Measurements from ENCODE around the gene VWA3B. TPM values are rescaled to one million over a fixed set of nuclear protein-coding genes. Genes with fewer than 3 reads are reported as not detected.

VWA3B gene
- total RNA-seq, 2 donors from 2014 or later = 0.78 TPM; not detected in 1

DNA sequence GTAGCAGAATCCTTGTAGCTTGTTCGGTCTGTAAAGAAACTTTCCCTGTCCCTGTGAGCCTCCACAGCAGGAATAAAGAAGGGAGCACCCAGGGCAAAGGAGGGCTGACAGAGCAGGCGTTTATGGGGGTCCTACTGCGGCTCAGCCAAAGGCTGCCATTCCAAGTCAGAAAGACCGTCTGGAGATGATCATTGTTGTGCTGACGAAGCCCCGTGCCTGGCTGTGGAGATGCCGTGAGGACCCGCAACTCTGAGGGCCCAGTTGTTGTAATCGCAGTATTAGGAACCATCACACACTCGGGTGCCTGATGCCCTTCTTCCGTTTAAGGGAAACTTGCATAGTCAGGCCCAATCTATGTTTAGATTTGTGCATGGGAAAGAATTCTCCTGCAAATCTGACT, 16.9 kb upstream of the VWA3B start:
- Histone ChIP-seq H3K9me3 (peaks cover 0 to 2% (median 0%) of the 10 kb centered on the region in 3 donors), H3K4me3 (no peak overlapping the region), H3K36me3 (replicated peaks in 1 of 2; ENCODE audit: insufficient read depth in 1 of 2, low read depth in 2 of 2) (no peaks in the 10 kb centered on the region), H3K27ac (no peak overlapping the region), H3K27me3 (no peaks in the 10 kb centered on the region), H3K4me1 (no peaks in the 10 kb centered on the region)
- TF ChIP-seq, protein P1, sequence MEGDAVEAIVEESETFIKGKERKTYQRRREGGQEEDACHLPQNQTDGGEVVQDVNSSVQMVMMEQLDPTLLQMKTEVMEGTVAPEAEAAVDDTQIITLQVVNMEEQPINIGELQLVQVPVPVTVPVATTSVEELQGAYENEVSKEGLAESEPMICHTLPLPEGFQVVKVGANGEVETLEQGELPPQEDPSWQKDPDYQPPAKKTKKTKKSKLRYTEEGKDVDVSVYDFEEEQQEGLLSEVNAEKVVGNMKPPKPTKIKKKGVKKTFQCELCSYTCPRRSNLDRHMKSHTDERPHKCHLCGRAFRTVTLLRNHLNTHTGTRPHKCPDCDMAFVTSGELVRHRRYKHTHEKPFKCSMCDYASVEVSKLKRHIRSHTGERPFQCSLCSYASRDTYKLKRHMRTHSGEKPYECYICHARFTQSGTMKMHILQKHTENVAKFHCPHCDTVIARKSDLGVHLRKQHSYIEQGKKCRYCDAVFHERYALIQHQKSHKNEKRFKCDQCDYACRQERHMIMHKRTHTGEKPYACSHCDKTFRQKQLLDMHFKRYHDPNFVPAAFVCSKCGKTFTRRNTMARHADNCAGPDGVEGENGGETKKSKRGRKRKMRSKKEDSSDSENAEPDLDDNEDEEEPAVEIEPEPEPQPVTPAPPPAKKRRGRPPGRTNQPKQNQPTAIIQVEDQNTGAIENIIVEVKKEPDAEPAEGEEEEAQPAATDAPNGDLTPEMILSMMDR (IDR thresholded peaks at IDR 0.05) = no peak
- TF ChIP-seq POLR2A (IDR thresholded peaks at IDR 0.05) = no peak
- 73 to 74% methylated on average over 10 to 11 of the region's 11 CpGs for WGBS, 2 donors
- no peak for DNase-seq
- intact Hi-C loops (cut with DNase I) = no loop called here
- no peak for ATAC-seq

- H3K4me1 ChIP-seq = no peaks in the 10 kb centered on the region
- H3K27ac ChIP-seq = no peak overlapping the region
- DNase-seq = no peak
- intact Hi-C loops (cut with DNase I) = no loop called here
- WGBS, 2 donors = 77 to 90% methylated on average over 7 of the region's 7 CpGs
- no peak overlapping the region for H3K4me3 ChIP-seq
- no peaks in the 10 kb centered on the region for H3K27me3 ChIP-seq
- peaks cover 0 to 2% (median 0%) of the 10 kb centered on the region in 3 donors for H3K9me3 ChIP-seq
- TF ChIP-seq, protein P1 (IDR thresholded peaks at IDR 0.05) = no peak
- no peak for TF ChIP-seq POLR2A (IDR thresholded peaks at IDR 0.05)
- no peaks in the 10 kb centered on the region for H3K36me3 ChIP-seq (replicated peaks in 1 of 2; ENCODE audit: insufficient read depth in 1 of 2, low read depth in 2 of 2)
- ATAC-seq = no peak
Observed at GRCh38 chr2:98072442-98072841, 14.5 kb upstream of the VWA3B start.

- peaks cover 6% of the 10 kb centered on the region for H3K4me1 ChIP-seq
- H3K4me3 ChIP-seq = no peak overlapping the region
- DNase-seq (no peak), ATAC-seq (no peak)
- H3K27me3 ChIP-seq = no peaks in the 10 kb centered on the region
- intact Hi-C loops (cut with DNase I) = no loop called here
- WGBS, 2 donors = 83 to 85% methylated on average over 2 of the region's 2 CpGs
- no peaks in the 10 kb centered on the region for H3K36me3 ChIP-seq (replicated peaks in 1 of 2; ENCODE audit: insufficient read depth in 1 of 2, low read depth in 2 of 2)
- H3K27ac ChIP-seq = no peak overlapping the region
- H3K9me3 ChIP-seq = no peaks in the 10 kb centered on the region
- no peak for TF ChIP-seq POLR2A (IDR thresholded peaks at IDR 0.05)
- TF ChIP-seq, protein P1 (IDR thresholded peaks at IDR 0.05) = no peak
Observed at GRCh38 chr2:98078701-98079100, 8.3 kb upstream of the VWA3B start.

DNA sequence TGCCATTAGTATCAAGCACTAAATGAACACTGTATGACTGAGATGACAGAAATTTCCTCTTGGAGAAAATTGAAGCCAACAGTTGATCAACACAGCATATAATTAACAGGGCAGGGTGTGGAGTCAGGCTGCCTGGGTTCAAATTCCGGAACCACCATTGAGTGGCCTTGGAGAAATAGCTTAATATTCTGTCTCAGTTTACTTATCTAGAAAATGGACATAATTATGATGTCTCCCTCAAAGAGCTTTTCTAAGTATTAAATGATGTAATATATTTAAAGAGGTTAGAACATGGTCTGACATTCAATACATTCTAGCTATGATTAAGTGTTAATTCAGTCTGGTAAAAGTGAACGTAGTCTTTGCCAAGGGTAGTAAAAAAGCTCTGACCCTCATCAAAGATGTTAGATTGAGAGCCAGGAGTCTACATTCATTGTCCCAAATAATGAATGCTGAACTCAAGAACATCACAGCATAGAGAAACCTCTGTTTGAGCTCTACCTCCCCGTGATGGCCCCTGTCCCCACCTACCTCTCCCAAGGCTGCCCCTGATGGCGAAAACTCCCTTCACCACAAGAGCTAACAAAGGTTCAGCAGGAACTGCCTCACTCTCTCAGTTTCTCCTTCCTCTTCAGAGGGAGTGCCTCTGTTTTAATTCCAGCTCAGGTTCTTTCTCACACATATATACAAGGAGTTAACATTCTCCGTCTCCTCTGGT, 2.7 kb upstream of the VWA3B start:
- no peaks in the 10 kb centered on the region for H3K36me3 ChIP-seq (replicated peaks in 1 of 2; ENCODE audit: insufficient read depth in 1 of 2, low read depth in 2 of 2)
- no peak overlapping the region for H3K27ac ChIP-seq
- ATAC-seq (no peak), DNase-seq (no peak)
- H3K9me3 ChIP-seq = no peaks in the 10 kb centered on the region
- H3K4me3 ChIP-seq = no peak overlapping the region
- H3K27me3 ChIP-seq = no peaks in the 10 kb centered on the region
- peaks cover 35% of the 10 kb centered on the region for H3K4me1 ChIP-seq
- TF ChIP-seq POLR2A (IDR thresholded peaks at IDR 0.05) = no peak
- TF ChIP-seq, protein P1 (IDR thresholded peaks at IDR 0.05) = no peak
- intact Hi-C loops (cut with DNase I) = no loop called here
- 35 to 37% methylated on average over 5 of the region's 5 CpGs for WGBS, 2 donors

- 25 to 36% methylated on average over 3 of the region's 3 CpGs for WGBS, 2 donors
- no peaks in the 10 kb centered on the region for H3K9me3 ChIP-seq
- ATAC-seq = peak; percentile 59
- TF ChIP-seq POLR2A (IDR thresholded peaks at IDR 0.05) = no peak
- TF ChIP-seq, protein P1 (IDR thresholded peaks at IDR 0.05) = no peak
- no peaks in the 10 kb centered on the region for H3K36me3 ChIP-seq (replicated peaks in 1 of 2; ENCODE audit: insufficient read depth in 1 of 2, low read depth in 2 of 2)
- H3K27me3 ChIP-seq = no peaks in the 10 kb centered on the region
- H3K4me3 ChIP-seq = no peak overlapping the region
- intact Hi-C loops (cut with DNase I) = no loop called here
- peaks cover 32% of the 10 kb centered on the region for H3K4me1 ChIP-seq
- no peak overlapping the region for H3K27ac ChIP-seq
- peak in 3 of 4 donors; percentile 38 to 49 (median 48) for DNase-seq
Observed at GRCh38 chr2:98084869-98085238, 2.1 kb upstream of the VWA3B start.

Data from body of pancreas (tissue), 4 donors.